HG02870 (cell line): ENCODE measurements around the gene APOL2.
"Not testable (repeated sequence)": the region's sequence is repeated elsewhere in the genome, so short reads cannot be mapped to it uniquely, and the experiment has no call there.

ENCODE experiments used
- ATAC-seq: cut with Tn5 transposase; IDR thresholded peaks from one replicate; pipeline ENCODE4 v1.9.1; 2021; ENCODE audit warnings: mild to moderate bottlenecking, moderate library complexity; ENCODE audit not compliant: unreplicated experiment

The APOL2 gene

GRCh38 chr22:36225333-36225922 is 13.9 kb downstream of the APOL2 start:
- ATAC-seq, result no peak

GRCh38 chr22:36224245-36224644 is 15.1 kb downstream of the APOL2 start:
- ATAC-seq, result no peak

GRCh38 chr22:36223504-36223903 is 15.8 kb downstream of the APOL2 start:
- ATAC-seq, result no peak

- ATAC-seq, result no peak
Measured at GRCh38 chr22:36222887-36223450, 16.4 kb downstream of the APOL2 start.

- ATAC-seq, result no peak
Measured at GRCh38 chr22:36221799-36222751, 17.3 kb downstream of the APOL2 start.

GRCh38 chr22:36220451-36220921 is 18.8 kb downstream of the APOL2 start:
- no peak for ATAC-seq

DNA sequence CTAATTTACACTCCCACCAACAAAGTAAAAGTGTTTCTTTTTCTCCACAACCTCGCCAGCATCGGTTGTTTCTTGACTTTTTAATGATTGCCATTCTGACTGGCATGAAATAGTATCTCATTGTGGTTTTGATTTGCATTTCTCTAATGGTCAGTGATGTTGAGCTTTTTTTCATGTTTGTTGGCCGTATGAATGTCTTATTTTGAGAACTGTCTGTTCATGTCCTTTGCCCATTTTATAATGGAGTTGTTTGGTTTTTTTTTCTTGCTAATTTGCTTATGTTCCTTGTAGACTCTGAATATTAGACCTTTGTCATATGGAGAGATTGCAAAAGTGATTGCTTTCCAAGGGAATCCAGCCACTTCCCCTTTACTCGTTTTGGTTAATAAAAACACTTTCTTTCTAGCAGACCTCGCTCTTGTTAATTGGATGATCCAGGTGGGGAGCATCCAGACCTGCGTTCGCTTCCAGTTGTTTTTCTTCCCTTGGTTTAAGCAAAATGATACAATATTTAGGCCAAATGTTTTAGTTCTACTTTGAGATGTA is 20.6 kb downstream of the APOL2 start:
- no peak for ATAC-seq

DNA sequence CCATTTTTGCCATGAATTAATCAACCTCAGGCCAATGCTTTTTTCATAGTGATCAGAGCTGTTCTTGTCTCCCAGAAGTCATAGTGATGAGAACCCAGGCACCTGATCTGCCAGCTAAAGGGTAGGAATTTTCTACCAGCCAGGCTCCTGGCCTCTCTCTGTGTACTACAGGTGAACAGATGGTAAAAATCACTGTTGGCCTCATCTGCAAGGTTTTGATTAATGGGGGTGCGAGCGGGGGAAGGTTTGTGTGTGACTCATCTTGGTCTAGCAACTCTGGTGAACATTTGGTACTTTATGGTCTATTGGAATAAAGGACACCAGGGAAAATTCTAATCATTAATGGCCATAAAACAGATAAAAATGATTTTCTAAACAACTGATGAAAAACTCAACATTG is 23.3 kb downstream of the APOL2 start:
- ATAC-seq, result no peak

DNA sequence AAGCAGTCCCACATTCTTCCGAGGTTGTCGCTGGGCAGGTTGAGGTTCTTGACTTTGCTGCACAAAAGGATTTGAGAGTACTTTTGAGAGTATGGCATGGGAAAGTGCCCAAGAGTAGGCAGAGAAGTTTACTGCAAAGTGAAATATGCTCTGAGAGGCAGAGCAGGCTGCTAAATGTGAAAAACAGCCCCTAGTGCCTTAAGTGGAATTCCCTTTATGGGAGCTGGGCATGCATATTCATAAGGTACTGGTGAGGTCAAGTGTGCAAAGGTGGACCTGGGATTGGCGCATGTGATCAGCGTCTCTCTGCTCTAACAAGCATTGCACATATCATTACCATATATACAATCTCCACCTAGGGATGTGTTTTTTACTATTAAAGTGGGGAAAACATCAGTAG is 25.7 kb downstream of the APOL2 start:
- no peak for ATAC-seq

DNA sequence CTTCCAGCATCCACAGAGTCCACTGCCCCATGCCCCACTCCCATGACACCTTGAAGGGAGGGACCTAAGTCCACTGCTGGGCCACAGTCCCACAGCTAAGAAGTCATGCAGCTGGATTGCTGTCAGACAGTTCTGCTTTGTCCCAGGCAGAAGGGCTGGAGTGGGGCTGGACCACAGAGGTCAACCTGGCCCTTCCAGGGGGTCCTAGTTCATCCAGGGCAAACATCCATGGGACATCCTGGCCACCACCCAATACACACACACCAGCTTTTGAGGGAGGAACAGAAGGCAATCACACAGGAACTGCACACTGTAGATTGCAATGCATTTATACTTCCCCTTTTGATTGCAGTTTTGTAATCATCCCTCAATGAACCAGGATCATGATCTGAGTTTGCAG is 26.4 kb downstream of the APOL2 start:
- no peak for ATAC-seq

- no peak for ATAC-seq
Measured at GRCh38 chr22:36211237-36211861, 28.0 kb downstream of the APOL2 start.

DNA sequence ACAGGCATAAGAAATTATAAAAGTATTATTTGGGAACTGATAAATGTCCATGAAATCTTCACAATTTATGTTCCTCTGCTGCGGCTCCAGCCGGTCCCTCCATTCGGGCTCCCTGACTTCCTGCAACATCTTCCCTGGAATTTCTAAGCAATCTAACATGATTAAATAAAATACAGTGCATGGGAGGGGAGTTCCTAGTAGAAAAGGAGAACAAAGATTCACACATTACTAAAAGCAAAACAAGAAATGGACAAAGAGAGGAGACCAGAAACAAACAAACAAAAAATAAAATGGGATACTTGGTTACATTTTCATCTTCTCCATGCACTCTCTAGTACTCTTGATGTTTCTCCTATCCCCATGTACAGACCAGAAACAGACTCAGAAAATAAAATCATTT is 29.1 kb downstream of the APOL2 start:
- ATAC-seq, result no peak

DNA sequence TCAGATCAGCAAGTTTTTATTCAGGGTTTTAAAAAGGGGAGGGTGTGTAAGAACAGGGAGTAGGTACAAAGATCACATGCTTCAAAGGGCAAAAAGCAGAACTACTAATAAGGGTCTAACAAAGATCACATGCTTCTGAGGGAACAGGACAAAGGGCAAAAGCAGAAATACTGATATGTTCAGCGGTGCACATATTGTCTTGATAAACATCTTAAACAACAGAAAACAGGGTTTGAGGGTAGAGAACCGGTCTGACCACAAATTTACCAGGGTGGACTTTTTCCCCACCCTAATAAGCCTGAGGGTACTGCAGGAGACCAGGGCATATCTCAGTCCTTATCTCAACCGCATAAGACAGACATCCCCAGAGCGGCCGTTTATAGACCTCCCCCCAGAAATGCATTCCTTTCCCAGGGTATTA is 29.8 kb downstream of the APOL2 start:
- ATAC-seq, result not testable (repeated sequence)

DNA sequence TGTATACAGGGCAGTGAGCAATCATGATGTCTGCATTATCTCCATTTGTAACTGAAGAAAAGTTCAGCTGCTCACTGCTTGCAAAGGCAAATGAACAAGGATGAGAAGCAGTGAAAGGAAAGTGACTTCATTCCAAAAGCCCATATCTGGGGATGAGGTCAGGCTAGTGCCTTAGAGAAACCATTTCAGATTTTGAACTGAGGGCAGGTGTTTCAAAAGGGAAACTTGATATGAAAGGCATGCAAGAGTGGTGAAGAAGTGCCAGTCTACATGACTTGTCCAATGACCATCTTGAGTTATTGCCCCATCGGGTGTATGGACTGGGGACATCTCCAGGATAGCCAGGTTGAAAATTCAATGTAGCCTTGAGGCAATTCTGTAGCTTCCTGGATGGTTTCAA is 30.4 kb downstream of the APOL2 start:
- ATAC-seq, result no peak

DNA sequence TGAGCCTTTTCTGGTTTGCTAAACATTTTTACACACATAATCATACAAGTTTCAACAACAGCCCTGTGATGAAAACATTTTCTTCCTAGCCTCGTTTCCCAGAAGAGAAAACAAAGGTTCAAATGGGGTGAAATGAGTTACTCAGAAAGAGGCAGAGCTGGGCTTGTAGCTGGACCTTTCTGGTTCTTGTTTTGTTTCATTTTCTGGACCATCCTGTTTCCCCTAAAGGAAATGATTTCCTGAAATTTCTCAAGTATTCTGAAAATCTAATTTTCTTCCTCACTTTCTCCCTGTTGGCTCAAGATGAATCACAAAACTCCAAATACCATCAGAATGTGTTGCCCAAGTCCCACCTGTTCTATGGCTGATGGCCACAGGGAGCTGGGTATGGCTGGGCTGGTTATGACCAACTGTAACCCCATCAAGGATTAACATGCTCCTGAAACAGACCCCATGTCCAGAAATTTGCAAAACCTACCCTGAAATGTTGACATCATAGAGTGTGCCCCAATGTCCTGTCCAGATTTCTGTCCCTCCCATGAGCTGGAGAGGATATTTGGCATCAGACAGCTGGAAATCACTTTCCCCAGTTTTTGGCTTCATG is 31.1 kb downstream of the APOL2 start:
- no peak for ATAC-seq

DNA sequence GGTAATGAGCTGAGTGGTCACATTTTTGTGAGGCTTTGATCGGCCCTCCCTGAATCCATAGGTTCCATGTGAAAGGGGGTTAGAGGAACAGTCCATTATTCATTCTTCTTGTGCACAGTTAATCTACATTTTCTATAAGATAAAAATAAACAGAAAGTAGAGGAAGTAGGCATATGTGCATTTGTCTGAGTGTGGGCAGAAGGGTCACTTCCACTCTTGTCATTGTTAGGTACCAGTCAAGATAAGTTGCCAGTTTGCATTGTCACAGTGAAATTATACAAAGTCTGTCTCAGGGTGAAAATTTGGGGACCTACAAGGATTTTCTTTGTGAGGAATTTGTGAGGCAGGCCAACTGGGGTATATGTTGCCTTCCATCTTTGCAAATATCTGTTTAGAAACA is 33.1 kb downstream of the APOL2 start:
- no peak for ATAC-seq

- ATAC-seq, result not testable (repeated sequence)
Measured at GRCh38 chr22:36205573-36205972, 33.8 kb downstream of the APOL2 start.

DNA sequence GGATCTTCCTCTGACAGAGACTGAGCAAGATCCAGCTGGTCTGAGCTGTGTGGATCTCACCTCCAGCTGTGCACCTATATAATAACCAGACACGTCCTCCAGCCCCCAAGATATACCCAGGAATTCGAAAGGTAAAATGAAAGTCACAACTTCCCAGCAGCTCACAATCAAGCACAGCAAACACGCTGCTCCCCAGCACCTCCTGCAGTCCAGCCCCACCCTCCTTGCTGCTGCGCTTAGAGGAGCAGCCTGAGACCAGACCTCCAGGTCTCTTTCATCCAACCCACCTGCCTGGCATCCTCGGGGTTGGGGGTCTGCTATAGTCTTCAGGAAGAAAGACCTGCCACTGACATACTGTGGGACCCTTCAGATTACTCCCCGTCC is 34.7 kb downstream of the APOL2 start:
- ATAC-seq, result no peak

- no peak for ATAC-seq
Measured at GRCh38 chr22:36204001-36204631, 35.2 kb downstream of the APOL2 start.

GRCh38 chr22:36203441-36203840 is 35.9 kb downstream of the APOL2 start:
- ATAC-seq, result not testable (repeated sequence)
